Measurements from ENCODE around the gene CCDC192. TPM values are rescaled to one million over a fixed set of nuclear protein-coding genes. Genes with fewer than 3 reads are reported as not detected.
A peak's percentile ranks its signal among the peaks of the same experiment; 100 is the strongest.

The CCDC192 gene
- polyA plus RNA-seq (2011; rRNA removed), result not detected in 2 replicates
- polyA plus RNA-seq (2012; cell fraction: cytosol; rRNA removed), result not detected in 2 replicates
- polyA plus RNA-seq (2012; cell fraction: nucleus; rRNA removed), result not detected in 2 replicates
- not detected in 3 replicates for polyA plus RNA-seq (2017; fragmentation: RNase III; extraction: RNeasy Plus Mini Kit Qiagen cat#74134 plus additional on column Dnase treatment)
- polyA minus RNA-seq (2011; rRNA and poly(A)+ RNA removed), result not detected in 2 replicates

- Histone ChIP-seq H3K4me1 (peaks cover 38% of the 10 kb centered on the region), H3K27ac (no peak within 1 kb of the TSS), H3K4me3 (no peak within 1 kb of the TSS), H3K9me3 (no peaks in the 10 kb centered on the region), H3K4me2 (no peak within 1 kb of the TSS)
- CTCF ChIA-PET, result interaction anchor here (0.9 to 1.6 kb wide), 2 partner anchors 72 to 100 kb away, joined by 3 read pairs; no protein-coding TSS in a partner anchor
- no peak for TF ChIP-seq ATOH8 (CRISPR knock-in tag; IDR thresholded peaks at IDR 0.05; ENCODE audit: low read depth)
- no peak for TF ChIP-seq EP300 (IDR thresholded peaks at IDR 0.05)
- no peak for TF ChIP-seq ZNF302 (CRISPR knock-in tag; IDR thresholded peaks at IDR 0.05)
- no peak for TF ChIP-seq NFE2L2 (conservative IDR thresholded peaks at IDR 0.05; ENCODE audit: low read length)
- no peak for TF ChIP-seq CEBPB (IDR thresholded peaks at IDR 0.05)
- no peak for TF ChIP-seq MAZ (IDR thresholded peaks at IDR 0.05; ENCODE audit: borderline replicate concordance, low read depth, low read length)
- TF ChIP-seq EHMT2 (IDR thresholded peaks at IDR 0.05; ENCODE audit: low read depth), result no peak
- no peak for TF ChIP-seq HEYL (CRISPR knock-in tag; IDR thresholded peaks at IDR 0.05)
- TF ChIP-seq SMC3 (IDR thresholded peaks at IDR 0.05), result no peak
- TF ChIP-seq POLR2AphosphoS2 (conservative IDR thresholded peaks at IDR 0.05; ENCODE audit: low read length), result no peak
- TF ChIP-seq RCOR1 (IDR thresholded peaks at IDR 0.05; ENCODE audit: low read depth, low read length), result no peak
- no peak for TF ChIP-seq MYC (IDR thresholded peaks at IDR 0.05; ENCODE audit: borderline replicate concordance, low read length)
- TF ChIP-seq EHF (CRISPR knock-in tag; IDR thresholded peaks at IDR 0.05), result no peak
- no peak for TF ChIP-seq MAFK (IDR thresholded peaks at IDR 0.05; ENCODE audit: partially characterized antibody)
- TF ChIP-seq POLR2A (IDR thresholded peaks at IDR 0.05; ENCODE audit: low read length), result no peak
- no peak for DNase-seq (ENCODE audit: low read depth in 1 of 2, low spot score in 1 of 2)
- 69% methylated on average over 5 of the region's 5 CpGs for WGBS (ENCODE audit: missing lambda C conversion rate)
- FAIRE-seq, result no peak
- POLR2A ChIA-PET, result no interaction called here
- peak in 1 of 2 experiments; percentile 46; a peak in 2 of 6 replicates for ATAC-seq
These were observed at the start of gene CCDC192 for GRCh38 chr5:127702926-127703561. Gene CCDC192, plus strand, starts transcription at chr5:127703391. Its CDS starts 55 bp downstream, at chr5:127703446.

GRCh38 chr5:127656825-127657224 lies 46.4 kb upstream of the CCDC192 start:
- no peak for DNase-seq (ENCODE audit: low read depth in 1 of 2, low spot score in 1 of 2)
- Histone ChIP-seq H3K4me1 (no peaks in the 10 kb centered on the region), H3K4me3 (no peak overlapping the region), H3K9me3 (no peaks in the 10 kb centered on the region), H3K4me2 (no peak overlapping the region), H3K27ac (no peak overlapping the region)
- TF ChIP-seq GATA3 (IDR thresholded peaks at IDR 0.05; ENCODE audit: borderline replicate concordance) (no peak), CEBPB (IDR thresholded peaks at IDR 0.05) (no peak), CBX2 (IDR thresholded peaks at IDR 0.05; ENCODE audit: borderline replicate concordance, low read depth) (no peak)
- ChIA-PET POLR2A (no interaction called here), CTCF (no interaction called here)
- WGBS (ENCODE audit: missing lambda C conversion rate), result 42% methylated on average over 6 of the region's 6 CpGs
- ATAC-seq, result no peak
- FAIRE-seq, result no peak

GRCh38 chr5:127660047-127660733 lies 43.0 kb upstream of the CCDC192 start:
- Histone ChIP-seq H3K27ac (no peak overlapping the region), H3K9me3 (no peaks in the 10 kb centered on the region), H3K4me3 (no peak overlapping the region), H3K4me1 (no peaks in the 10 kb centered on the region), H3K4me2 (no peak overlapping the region)
- DNase-seq (ENCODE audit: low read depth in 1 of 2, low spot score in 1 of 2), result no peak
- POLR2A ChIA-PET, result no interaction called here
- FAIRE-seq, result no peak
- TF ChIP-seq ZSCAN20 (CRISPR knock-in tag; IDR thresholded peaks at IDR 0.05), result no peak
- no peak for TF ChIP-seq SREBF2 (IDR thresholded peaks at IDR 0.05)
- no peak for TF ChIP-seq TP53 (CRISPR knock-in tag; IDR thresholded peaks at IDR 0.05)
- no peak for TF ChIP-seq HOXA7 (CRISPR knock-in tag; IDR thresholded peaks at IDR 0.05)
- TF ChIP-seq KDM5A (IDR thresholded peaks at IDR 0.05), result no peak
- 47% methylated on average over 3 of the region's 3 CpGs for WGBS (ENCODE audit: missing lambda C conversion rate)
- CTCF ChIA-PET, result no interaction called here
- no peak for ATAC-seq
